IMR-90 (cell line): ENCODE data around the gene ORM1. TPM values are rescaled to one million over a fixed set of nuclear protein-coding genes. Genes with fewer than 3 reads are reported as not detected.

ENCODE experiments used
- ATAC-seq: fragments of 200-7000 bp; cut with Tn5 transposase; 2 replicates; pipeline ENCODE4 v1.9.1; 2020; ENCODE audit warnings: low read depth, mild to moderate bottlenecking, moderate library complexity
- BruUV-seq: library from RNA; stranded (reverse); fragments of 400-500 nt; replicated peaks from 2 replicates; lab custom pipeline; 2021; lab: Mats Ljungman, UMichigan
- CTCF ChIA-PET: fragments of 300-600 bp; formaldehyde crosslinking; extraction: SDS; loops from one replicate; lab custom pipeline; 2021; ENCODE audit warnings: antibody characterized with exemption; lab: Yijun Ruan, JAX
- POLR2A ChIA-PET: fragments of 300-600 bp; sonication (Branson Sonifier 250); formaldehyde crosslinking; loops from one replicate; lab custom pipeline; 2022; ENCODE audit warnings: antibody characterized with exemption; ENCODE audit not compliant: unreplicated experiment; lab: Charles Lee
- DNase-seq: peaks from one replicate; pipeline ENCODE4 v3.0.0; 2013
- H2AFZ ChIP-seq: replicated peaks from 2 replicates; pipeline ENCODE3; 2013; ENCODE audit warnings: low read length, mild to moderate bottlenecking; ENCODE audit not compliant: poor library complexity
- H2AK5ac ChIP-seq: 2 replicates; pipeline ENCODE4 v1.6.1; 2013; ENCODE audit warnings: low read depth, low read length, inconsistent platforms
- H2AK9ac ChIP-seq: replicated peaks from 2 replicates; pipeline ENCODE3; 2013; ENCODE audit warnings: mild to moderate bottlenecking, low read depth, low read length, moderate library complexity; ENCODE audit not compliant: poor library complexity
- H2BK120ac ChIP-seq: 2 replicates; pipeline ENCODE4 v1.6.1; 2013; ENCODE audit warnings: low read depth, low read length, inconsistent platforms
- H2BK15ac ChIP-seq: 3 replicates; pipeline ENCODE4 v1.6.1; 2013; ENCODE audit warnings: low read depth, low read length, inconsistent platforms
- H2BK20ac ChIP-seq: 2 replicates; pipeline ENCODE4 v1.6.1; 2013; ENCODE audit warnings: low read depth, mild to moderate bottlenecking, inconsistent platforms, low read length, moderate library complexity
- H2BK5ac ChIP-seq: 2 replicates; pipeline ENCODE4 v1.6.1; 2013; ENCODE audit warnings: mild to moderate bottlenecking, low read depth, low read length, inconsistent platforms; ENCODE audit not compliant: poor library complexity, severe bottlenecking
- H3K14ac ChIP-seq: replicated peaks from 2 replicates; pipeline ENCODE4 v1.6.1; 2013; ENCODE audit warnings: low read depth, low read length, inconsistent platforms
- H3K18ac ChIP-seq: 2 replicates; pipeline ENCODE4 v1.6.1; 2013; ENCODE audit warnings: low read depth, low read length, control low read depth
- H3K23ac ChIP-seq: 2 replicates; pipeline ENCODE4 v1.6.1; 2013; ENCODE audit warnings: low read depth, low read length, inconsistent platforms
- H3K27ac ChIP-seq: 2 replicates; pipeline ENCODE4 v1.5.1; 2013; ENCODE audit warnings: mild to moderate bottlenecking, control low read depth, low read length; ENCODE audit not compliant: insufficient read depth
- H3K27me3 ChIP-seq: 2 replicates; pipeline ENCODE4 v1.6.1; 2013; ENCODE audit warnings: low read length; ENCODE audit not compliant: control insufficient read depth, insufficient read depth
- H3K36me3 ChIP-seq: 2 replicates; pipeline ENCODE4 v1.6.1; 2013; ENCODE audit warnings: low read length, mixed read lengths; ENCODE audit not compliant: control insufficient read depth, insufficient read depth
- H3K4ac ChIP-seq: 2 replicates; pipeline ENCODE4 v1.6.1; 2013; ENCODE audit warnings: low read depth, low read length, inconsistent platforms
- H3K4me1 ChIP-seq: 2 replicates; pipeline ENCODE4 v1.6.1; 2013; ENCODE audit warnings: low read length, mixed read lengths; ENCODE audit not compliant: control insufficient read depth, insufficient read depth
- H3K4me2 ChIP-seq: 2 replicates; pipeline ENCODE4 v1.6.1; 2013; ENCODE audit warnings: low read depth, mild to moderate bottlenecking, control low read depth, low read length, moderate library complexity
- H3K4me3 ChIP-seq: 2 replicates; pipeline ENCODE4 v1.5.1; 2013; ENCODE audit warnings: low read depth, mild to moderate bottlenecking, control low read depth, low read length, moderate library complexity; ENCODE audit not compliant: insufficient read depth
- H3K56ac ChIP-seq: 2 replicates; pipeline ENCODE4 v1.6.1; 2013; ENCODE audit warnings: low read length, inconsistent platforms; ENCODE audit not compliant: insufficient read depth; ENCODE audit errors: extremely low read depth
- H3K79me1 ChIP-seq, 2 experiments: 2 replicates each; pipeline ENCODE4 v1.6.1; 2013; ENCODE audit warnings: low read length in 2 of 2, inconsistent platforms in 1 of 2, low read depth in 1 of 2
- H3K9ac ChIP-seq: 2 replicates; pipeline ENCODE4 v1.6.1; 2013; ENCODE audit warnings: low read depth, low read length, control low read depth
- H3K9me1 ChIP-seq: 2 replicates; pipeline ENCODE4 v1.6.1; 2013; ENCODE audit warnings: low read length, inconsistent platforms; ENCODE audit not compliant: insufficient read depth
- H3K9me3 ChIP-seq: 2 replicates; pipeline ENCODE4 v1.6.1; 2013; ENCODE audit warnings: low read length; ENCODE audit not compliant: control insufficient read depth, insufficient read depth
- H4K20me1 ChIP-seq: 2 replicates; pipeline ENCODE4 v1.6.1; 2013; ENCODE audit warnings: low read length, inconsistent platforms; ENCODE audit not compliant: insufficient read depth
- H4K5ac ChIP-seq: 2 replicates; pipeline ENCODE4 v1.6.1; 2013; ENCODE audit warnings: mild to moderate bottlenecking, low read depth, low read length, control low read depth
- H4K8ac ChIP-seq, 2 experiments: 2 replicates each; pipeline ENCODE4 v1.6.1; 2013; ENCODE audit warnings: low read depth in 2 of 2, low read length in 2 of 2, control low read depth in 1 of 2, inconsistent platforms in 1 of 2
- H4K91ac ChIP-seq: 2 replicates; pipeline ENCODE4 v1.6.1; 2013; ENCODE audit warnings: low read depth, low read length, inconsistent platforms; ENCODE audit not compliant: insufficient read depth
- BHLHE40 ChIP-seq: fragments of 150-350 bp; IDR thresholded peaks from 2 replicates; pipeline ENCODE4 v1.6.1; 2016; ENCODE audit warnings: mild to moderate bottlenecking, low read depth, low read length
- CHD1 ChIP-seq: IDR thresholded peaks from 2 replicates; pipeline ENCODE4 v1.6.1; 2012; ENCODE audit warnings: low read depth, low read length, improper control_type of control experiment
- ELK1 ChIP-seq: fragments of 150-350 bp; IDR thresholded peaks from 2 replicates; pipeline ENCODE4 v1.6.1; 2016; ENCODE audit warnings: low read depth, mild to moderate bottlenecking, low read length, moderate library complexity, borderline replicate concordance
- FOS ChIP-seq: fragments of 150-350 bp; IDR thresholded peaks from 2 replicates; pipeline ENCODE4 v1.6.1; 2016; ENCODE audit warnings: low read depth, low read length
- MAFK ChIP-seq: IDR thresholded peaks from 2 replicates; pipeline ENCODE4 v1.6.1; 2012; ENCODE audit warnings: low read depth, low read length, improper control_type of control experiment
- MAZ ChIP-seq: IDR thresholded peaks from 2 replicates; pipeline ENCODE4 v1.6.1; 2012; ENCODE audit warnings: low read depth, mild to moderate bottlenecking, low read length, improper control_type of control experiment, moderate library complexity, borderline replicate concordance
- NFE2L2 ChIP-seq: fragments of 150-350 bp; IDR thresholded peaks from 2 replicates; pipeline ENCODE4 v1.6.1; 2016; ENCODE audit warnings: low read depth, mild to moderate bottlenecking, low read length
- RAD21 ChIP-seq: IDR thresholded peaks from 2 replicates; pipeline ENCODE4 v1.6.1; 2012; ENCODE audit warnings: low read length, improper control_type of control experiment
- RCOR1 ChIP-seq: IDR thresholded peaks from 2 replicates; pipeline ENCODE4 v1.6.1; 2012; ENCODE audit warnings: mild to moderate bottlenecking, low read length, improper control_type of control experiment; ENCODE audit not compliant: insufficient replicate concordance
- RFX5 ChIP-seq: IDR thresholded peaks from 2 replicates; pipeline ENCODE4 v1.8.0; 2012; ENCODE audit warnings: low read depth, mild to moderate bottlenecking, low read length, moderate library complexity
- SMC3 ChIP-seq: fragments of 150-350 bp; IDR thresholded peaks from 2 replicates; pipeline ENCODE4 v1.6.1; 2016; ENCODE audit warnings: low read depth, mild to moderate bottlenecking, antibody characterized with exemption, low read length, moderate library complexity
- USF2 ChIP-seq: fragments of 150-350 bp; IDR thresholded peaks from 2 replicates; pipeline ENCODE4 v1.6.1; 2017; ENCODE audit warnings: mild to moderate bottlenecking, antibody characterized with exemption, low read length, low read depth
- WGBS, 2 experiments: methylation state at CpG; one replicate each; pipeline versions ENCODE4 v1.1.5 to v1.1.7; 2013; ENCODE audit warnings: missing lambda C conversion rate in 2 of 2; ENCODE audit not compliant: insufficient read length in 1 of 2; ENCODE audit errors: extremely low coverage in 2 of 2; 5-methylcytosine and 5-hydroxymethylcytosine counted together
- dilution Hi-C: fragments of 300-500 bp; cut with HindIII; formaldehyde crosslinking; loops from one replicate; pipeline ENCODE4 v1.14.3; 2018; ENCODE audit warnings: low sequenced_read_pairs; ENCODE audit not compliant: unreplicated experiment
- in situ Hi-C: fragments of 300-500 bp; cut with MboI; formaldehyde crosslinking; loops from 3 replicates; pipeline ENCODE4 v1.14.3; 2019; ENCODE audit warnings: low sequenced_read_pairs, inconsistent platforms, mixed read lengths
- intact Hi-C: fragments of 100-400 bp; cut with micrococcal nuclease; formaldehyde crosslinking; loops from 2 replicates; pipeline ENCODE4 v1.10.0; 2022
- polyA plus RNA-seq, 3 experiments: library from polyadenylated mRNA; depleted of rRNA; stranded (reverse); fragments of >200 nt; gene quantifications; 2 replicates each; pipeline ENCODE4 v1.2.3, GENCODE V29; 2012; ENCODE audit warnings: low replicate concordance in 1 of 3
- total RNA-seq: library from RNA; depleted of rRNA; stranded (reverse); fragments of >200 nt; gene quantifications from 2 replicates; pipeline ENCODE4 v1.2.3, GENCODE V29; 2012

ORM1 gene
- total and polyA plus RNA-seq, 2 of the 4 experiments (the other 2 are of a cell fraction): 0.18 TPM; not detected in 1

DNA sequence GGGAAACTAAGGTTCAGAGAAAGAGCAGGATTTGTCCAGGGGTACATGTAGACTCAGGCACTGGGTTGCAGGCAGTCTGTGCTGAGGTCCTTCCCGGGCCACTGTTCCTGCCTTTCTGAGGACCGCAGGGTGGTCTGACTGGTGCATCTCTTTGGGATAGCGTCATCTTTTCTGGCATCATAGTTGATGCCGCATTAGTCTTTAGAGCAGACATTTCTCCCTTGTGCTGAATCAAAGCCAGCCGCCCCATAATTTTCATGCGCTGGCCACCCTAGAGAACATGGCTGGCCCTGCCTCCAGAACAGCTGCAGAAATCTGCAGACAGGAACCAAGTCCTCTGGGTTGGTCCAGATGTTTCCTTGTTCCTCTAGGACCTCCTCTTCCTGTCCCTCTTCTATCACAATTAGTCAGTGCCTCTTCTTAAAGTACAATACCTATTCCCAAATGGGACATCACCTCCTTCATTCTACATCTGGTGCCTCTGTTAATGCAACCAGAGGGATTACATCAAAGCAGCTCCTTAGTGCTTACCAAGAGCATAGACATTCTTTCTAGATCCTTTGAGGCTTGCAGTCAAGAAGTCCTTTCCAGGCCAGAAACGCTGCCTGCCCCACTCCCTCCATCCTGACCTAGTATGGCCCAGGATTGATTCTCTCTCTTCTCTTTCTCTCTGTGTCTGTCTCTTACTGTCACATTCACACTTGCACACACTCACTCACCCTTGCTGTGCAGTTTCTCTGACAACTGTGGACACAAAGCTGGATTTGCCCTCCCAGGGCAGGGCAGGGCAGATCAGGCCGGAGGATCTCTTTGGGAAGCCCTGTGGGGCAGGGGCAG is 42.0 kb upstream of the ORM1 start:
- no TSS peak for BruUV-seq
- peak overlapping the region; percentile 17; the same call in 1 of the 2 replicates for H3K23ac ChIP-seq
- dilution Hi-C loops: no loop called here
- no peak overlapping the region for H3K4me2 ChIP-seq
- peak overlapping the region; percentile 26; the same call in 1 of the 3 replicates for H2BK15ac ChIP-seq
- TF ChIP-seq RAD21: no peak
- TF ChIP-seq CHD1: no peak
- no peak for TF ChIP-seq NFE2L2
- TF ChIP-seq USF2: no peak
- TF ChIP-seq RFX5: no peak
- TF ChIP-seq MAZ: no peak
- TF ChIP-seq SMC3: no peak
- no peak for TF ChIP-seq RCOR1
- no peak for TF ChIP-seq FOS
- no peak for TF ChIP-seq BHLHE40
- no peak for TF ChIP-seq ELK1
- TF ChIP-seq MAFK: no peak
- H3K14ac ChIP-seq: peak overlapping the region; percentile 86
- peaks cover 4% of the 10 kb centered on the region; the same call in 1 of the 2 replicates for H3K36me3 ChIP-seq
- peaks cover 7 to 47% of the 10 kb centered on the region in 2 experiments; a peak in 3 of 4 replicates for H3K79me1 ChIP-seq
- H3K4me1 ChIP-seq: peaks cover 41% of the 10 kb centered on the region
- H3K9me1 ChIP-seq: peaks cover 52% of the 10 kb centered on the region
- H4K8ac ChIP-seq: no peak overlapping the region
- no peak overlapping the region for H4K5ac ChIP-seq
- no peaks in the 10 kb centered on the region for H3K27me3 ChIP-seq
- ATAC-seq (no peak), DNase-seq (peak; percentile 34)
- H4K20me1 ChIP-seq: peaks cover 4% of the 10 kb centered on the region
- in situ Hi-C loops: no loop called here
- intact Hi-C loops: no loop called here
- CTCF ChIA-PET: interaction anchor here (1.4 kb wide), 1 partner anchor 173 kb away, joined by 4 read pairs; no protein-coding TSS in a partner anchor
- no peak overlapping the region for H2BK5ac ChIP-seq
- peak overlapping the region; percentile 52; the same call in 1 of the 2 replicates for H2BK120ac ChIP-seq
- 82% methylated on average over 5 of the region's 8 CpGs; no CpG with 5 or more reads in 1 of the 2 experiments for WGBS, 2 experiments
- POLR2A ChIA-PET: no interaction called here
- peak overlapping the region; percentile 63 for H3K4ac ChIP-seq
- H3K9me3 ChIP-seq: no peaks in the 10 kb centered on the region
- no peak overlapping the region for H3K9ac ChIP-seq
- H2AK9ac ChIP-seq: no peak overlapping the region
- H3K56ac ChIP-seq: no peak overlapping the region
- H3K27ac ChIP-seq: no peak overlapping the region
- peak overlapping the region; percentile 38; the same call in 1 of the 2 replicates for H2BK20ac ChIP-seq
- H2AFZ ChIP-seq: peak overlapping the region; percentile 61
- no peak overlapping the region for H3K4me3 ChIP-seq
- H2AK5ac ChIP-seq: peak overlapping the region; percentile 54; the same call in 1 of the 2 replicates
- H4K91ac ChIP-seq: no peak overlapping the region; the same call in 1 of the 2 replicates
- H3K18ac ChIP-seq: peak overlapping the region; percentile 33; the same call in 1 of the 2 replicates
